Glomerular visceral epithelial cell (primary cell): ENCODE data around the gene GSE1.

Experiments
- DNase-seq: peaks from one replicate; pipeline ENCODE4 v3.0.0-alpha.2; 2016; ENCODE audit errors: extremely low spot score

The GSE1 gene

DNA sequence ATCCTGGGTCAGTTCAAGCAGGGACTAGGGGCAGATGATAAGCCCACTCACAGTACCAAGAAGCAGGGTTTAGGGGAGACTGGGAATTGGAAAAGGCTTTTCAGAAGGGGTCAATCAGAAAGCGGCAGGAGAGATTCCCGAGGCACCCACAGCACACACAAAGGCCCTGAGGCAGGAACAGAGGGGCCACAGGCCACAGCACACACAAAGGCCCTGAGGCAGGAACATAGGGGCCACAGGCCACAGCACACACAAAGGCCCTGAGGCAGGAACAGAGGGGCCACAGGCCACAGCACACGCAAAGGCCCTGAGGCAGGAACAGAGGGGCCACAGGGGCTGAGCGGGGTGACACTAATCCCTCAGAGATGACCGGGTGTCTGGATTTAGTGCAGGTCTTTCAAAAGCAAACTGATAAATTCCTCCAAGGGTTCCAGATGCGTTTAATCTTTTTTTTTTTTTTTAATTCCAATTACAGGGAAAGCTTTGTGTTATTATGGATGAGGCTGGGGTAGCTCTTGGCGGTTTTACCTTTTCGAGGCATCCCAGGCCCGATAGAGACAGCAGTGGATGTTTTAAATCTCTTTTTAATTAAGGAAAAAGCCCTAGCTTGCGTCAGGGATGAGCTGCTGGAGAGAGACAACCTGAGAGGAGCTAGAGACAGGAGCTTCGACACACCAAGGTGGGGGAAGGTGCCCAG lies 106.6 kb downstream of the GSE1 start:
- no peak for DNase-seq

DNA sequence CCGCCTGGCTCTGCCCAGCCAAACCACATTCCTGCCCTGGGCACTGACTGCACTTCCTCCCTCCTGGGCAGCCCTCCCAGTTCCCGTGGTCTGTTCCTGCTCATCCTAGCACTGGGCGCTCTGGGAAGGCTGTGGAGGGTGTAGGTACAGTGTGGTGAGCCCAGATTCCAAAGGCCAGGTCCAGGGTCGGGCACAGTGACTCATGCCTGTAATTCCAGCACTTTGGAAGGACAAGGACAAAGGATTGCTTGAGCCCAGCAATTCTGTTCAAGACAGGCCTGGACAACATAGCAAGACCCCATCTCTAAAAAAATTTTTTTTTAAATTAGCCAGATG lies 107.1 kb downstream of the GSE1 start:
- peak; percentile 91 for DNase-seq

DNA sequence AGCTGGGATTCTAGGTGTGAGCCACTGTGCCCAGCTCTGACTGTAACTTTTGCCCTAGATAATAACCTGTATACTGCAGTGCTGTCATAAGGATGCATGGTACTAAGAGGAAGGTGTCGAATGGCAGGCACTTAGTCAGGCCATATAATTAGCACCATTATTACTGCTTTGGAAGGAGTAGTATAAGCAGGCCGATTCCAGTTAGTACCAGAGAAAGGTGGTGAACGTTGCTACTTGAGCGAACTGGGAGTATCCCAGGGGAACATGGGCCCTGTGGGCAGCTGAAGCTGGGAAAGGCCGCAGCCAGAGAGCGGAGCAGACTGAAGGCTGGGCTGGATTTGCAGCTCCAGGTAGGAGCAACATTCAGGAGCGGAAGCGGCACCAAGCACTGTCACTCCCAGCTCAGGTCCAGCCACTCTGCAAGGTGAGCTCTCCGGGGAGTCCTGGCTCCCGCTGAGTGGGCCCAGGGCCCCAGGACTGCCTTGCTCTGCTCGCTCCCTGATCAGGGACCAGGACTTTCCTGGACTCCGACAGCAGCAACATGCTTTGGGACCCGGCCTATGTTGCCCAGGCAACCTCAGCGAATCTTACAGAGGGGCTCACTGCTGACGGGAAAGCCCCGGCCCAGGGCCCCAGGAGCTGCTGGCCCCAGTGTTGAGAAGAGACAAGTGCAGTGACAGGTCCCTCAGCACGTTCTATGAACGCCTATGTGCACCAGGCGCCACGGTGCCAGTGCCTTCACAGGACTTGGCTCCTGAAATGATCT lies 109.2 kb downstream of the GSE1 start:
- no peak for DNase-seq

DNA sequence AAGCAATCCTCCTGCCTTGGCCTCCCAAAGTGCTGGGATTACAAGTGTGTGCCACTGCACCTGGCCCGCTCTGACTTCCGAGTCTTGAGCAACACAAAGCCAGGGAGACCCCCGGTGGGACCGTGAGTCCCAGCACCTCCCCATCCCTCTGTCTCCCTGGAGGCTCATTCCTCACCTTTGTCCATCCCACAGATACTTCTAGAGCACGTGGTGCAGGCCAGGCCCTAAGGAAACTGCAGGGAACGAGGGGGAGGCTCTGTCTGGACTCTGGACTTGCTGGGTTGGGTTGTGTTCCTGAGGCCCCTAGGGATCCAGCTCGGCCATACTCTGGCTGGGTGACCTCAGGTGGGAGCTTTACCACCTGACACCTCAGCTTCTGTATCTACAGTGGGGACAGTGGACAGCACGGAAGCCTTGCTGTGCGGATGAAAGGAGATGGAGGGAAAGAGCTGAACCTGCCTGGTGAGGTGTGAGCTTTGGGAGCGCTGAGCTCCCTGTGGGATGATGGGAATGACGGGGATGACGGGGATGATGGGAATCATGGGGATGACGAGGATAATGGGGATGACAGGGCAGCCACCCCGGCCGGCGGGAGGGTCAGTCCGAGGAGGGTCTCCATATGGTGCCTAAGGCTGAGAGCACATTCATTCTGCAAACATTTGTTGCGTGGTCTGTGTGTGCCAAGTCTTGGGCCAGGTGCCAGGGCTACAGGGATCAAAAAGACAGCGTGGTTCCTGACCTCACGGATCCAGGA lies 111.2 kb downstream of the GSE1 start:
- DNase-seq: no peak

DNA sequence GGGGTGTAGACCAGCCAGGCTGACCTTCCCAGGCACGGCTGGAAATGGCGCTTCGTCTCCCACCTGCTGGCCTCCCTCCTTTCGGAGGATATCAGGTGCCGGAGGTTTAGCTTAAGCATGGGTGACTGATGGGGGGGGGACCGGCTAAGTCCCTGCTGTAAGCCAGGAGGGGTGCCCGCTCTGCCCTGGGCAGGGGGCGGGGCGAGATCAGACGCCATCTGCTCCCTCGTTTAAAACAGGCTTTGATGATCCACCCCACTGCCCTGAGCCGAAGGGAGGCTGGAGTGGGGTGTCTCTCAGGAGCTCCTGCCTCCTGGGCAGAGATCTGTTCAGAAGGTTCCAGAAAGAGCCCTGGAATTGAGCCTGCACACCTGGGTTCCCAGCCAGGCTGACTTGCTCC lies 111.8 kb downstream of the GSE1 start:
- no peak for DNase-seq
